AG09309 (cell line): Measurements from ENCODE around the gene MORN1.

Experiments used
- DNase-seq: peaks from one replicate; pipeline ENCODE4 v3.0.0-alpha.2; 2010; ENCODE audit warnings: low read depth
- H3K4me3 ChIP-seq: 2 replicates; pipeline ENCODE4 v1.5.1; 2011; ENCODE audit warnings: mild to moderate bottlenecking, low read depth, low read length, moderate library complexity; ENCODE audit not compliant: control insufficient read depth
- CTCF ChIP-seq: IDR thresholded peaks from 2 replicates; pipeline ENCODE4 v1.5.1; 2011; ENCODE audit warnings: mild to moderate bottlenecking, low read depth, low read length, inconsistent platforms; ENCODE audit not compliant: insufficient read depth, control insufficient read depth; ENCODE audit errors: missing control alignments

Gene MORN1

GRCh38 chr1:2406451-2407041, 15.2 kb upstream of the MORN1 start:
- no peak overlapping the region for H3K4me3 ChIP-seq
- peak; percentile 14 for TF ChIP-seq CTCF
- DNase-seq = no peak

GRCh38 chr1:2405588-2406295, 14.4 kb upstream of the MORN1 start:
- H3K4me3 ChIP-seq = no peak overlapping the region
- no peak for TF ChIP-seq CTCF
- no peak for DNase-seq

GRCh38 chr1:2404890-2405511, 13.6 kb upstream of the MORN1 start:
- no peak for TF ChIP-seq CTCF
- no peak overlapping the region for H3K4me3 ChIP-seq
- DNase-seq = no peak

GRCh38 chr1:2404142-2404889, 13.0 kb upstream of the MORN1 start:
- no peak overlapping the region for H3K4me3 ChIP-seq
- TF ChIP-seq CTCF = no peak
- DNase-seq = no peak

- TF ChIP-seq CTCF = no peak
- H3K4me3 ChIP-seq = no peak overlapping the region
- no peak for DNase-seq
Measured at GRCh38 chr1:2403273-2403672, 11.9 kb upstream of the MORN1 start.

- no peak overlapping the region for H3K4me3 ChIP-seq
- TF ChIP-seq CTCF = no peak
- no peak for DNase-seq
Measured at GRCh38 chr1:2402420-2402819, 11.1 kb upstream of the MORN1 start.
